HEK293 (cell line): ENCODE measurements around the gene HIKESHI.

Experiments used
- KLF16 ChIP-seq: fragments of 450-650 bp; formaldehyde crosslinking; IDR thresholded peaks from 2 replicates; pipeline ENCODE4 v1.5.1; 2017; ENCODE audit warnings: missing biosample characterization, missing genetic modification characterization
- KLF9 ChIP-seq: fragments of 450-650 bp; formaldehyde crosslinking; IDR thresholded peaks from 2 replicates; pipeline ENCODE4 v1.5.1; 2016; ENCODE audit warnings: missing biosample characterization, missing genetic modification characterization, low read depth
- ZBTB7A ChIP-seq: fragments of 450-650 bp; formaldehyde crosslinking; IDR thresholded peaks from 2 replicates; pipeline ENCODE4 v1.5.1; 2016; ENCODE audit warnings: low read depth, missing biosample characterization, missing genetic modification characterization
- ZNF133 ChIP-seq: fragments of 450-650 bp; formaldehyde crosslinking; IDR thresholded peaks from 2 replicates; pipeline ENCODE4 v1.5.1; 2016; ENCODE audit warnings: missing biosample characterization, missing genetic modification characterization
- ZNF184 ChIP-seq: fragments of 450-650 bp; IDR thresholded peaks from 2 replicates; pipeline ENCODE4 v1.5.1; 2018; ENCODE audit warnings: missing biosample characterization, mild to moderate bottlenecking, missing genetic modification characterization
- ZNF433 ChIP-seq: fragments of 450-650 bp; formaldehyde crosslinking; IDR thresholded peaks from 2 replicates; pipeline ENCODE4 v1.5.1; 2016; ENCODE audit warnings: missing biosample characterization, missing genetic modification characterization, low read depth
- ZNF560 ChIP-seq: fragments of 450-650 bp; formaldehyde crosslinking; IDR thresholded peaks from 2 replicates; pipeline ENCODE4 v1.5.1; 2017; ENCODE audit warnings: missing biosample characterization, missing genetic modification characterization, borderline replicate concordance
- ZNF623 ChIP-seq: fragments of 450-650 bp; formaldehyde crosslinking; IDR thresholded peaks from 2 replicates; pipeline ENCODE4 v1.5.1; 2016; ENCODE audit warnings: missing biosample characterization, missing genetic modification characterization
- TF ChIP-seq, protein P1 (sequence below): fragments of 450-650 bp; formaldehyde crosslinking; IDR thresholded peaks from 2 replicates; pipeline ENCODE4 v1.5.1; 2016; ENCODE audit warnings: missing biosample characterization, missing genetic modification characterization
- TF ChIP-seq, protein P2 (sequence below): sonication (generic); formaldehyde crosslinking; IDR thresholded peaks from 2 replicates; pipeline ENCODE4 v1.8.1; 2022; ENCODE audit warnings: mild to moderate bottlenecking, moderate library complexity, missing genetic modification reagents
- TF ChIP-seq, protein P3 (sequence below): fragments of 450-650 bp; formaldehyde crosslinking; IDR thresholded peaks from 2 replicates; pipeline ENCODE4 v1.5.1; 2017; ENCODE audit warnings: missing biosample characterization, missing genetic modification characterization

DNA sequence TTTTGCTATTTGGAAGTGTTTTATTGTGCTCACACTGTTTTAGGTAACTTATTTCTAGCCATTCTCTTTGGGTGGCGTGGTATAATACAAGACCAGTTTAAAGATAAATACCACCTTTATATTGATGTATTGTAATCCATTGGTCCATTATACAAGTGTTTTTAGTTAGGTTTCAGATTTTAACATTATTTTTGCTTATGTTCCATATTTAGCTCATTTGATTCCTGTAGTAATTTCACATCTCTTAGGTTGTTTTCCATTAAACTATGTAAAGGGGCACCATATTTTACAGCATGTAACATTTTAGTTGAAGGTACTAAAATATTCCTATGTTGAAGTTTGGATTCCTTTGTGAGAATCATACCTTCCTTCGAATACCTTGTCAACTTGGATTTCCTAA, 37.4 kb upstream of the HIKESHI start:
- TF ChIP-seq, protein P1, sequence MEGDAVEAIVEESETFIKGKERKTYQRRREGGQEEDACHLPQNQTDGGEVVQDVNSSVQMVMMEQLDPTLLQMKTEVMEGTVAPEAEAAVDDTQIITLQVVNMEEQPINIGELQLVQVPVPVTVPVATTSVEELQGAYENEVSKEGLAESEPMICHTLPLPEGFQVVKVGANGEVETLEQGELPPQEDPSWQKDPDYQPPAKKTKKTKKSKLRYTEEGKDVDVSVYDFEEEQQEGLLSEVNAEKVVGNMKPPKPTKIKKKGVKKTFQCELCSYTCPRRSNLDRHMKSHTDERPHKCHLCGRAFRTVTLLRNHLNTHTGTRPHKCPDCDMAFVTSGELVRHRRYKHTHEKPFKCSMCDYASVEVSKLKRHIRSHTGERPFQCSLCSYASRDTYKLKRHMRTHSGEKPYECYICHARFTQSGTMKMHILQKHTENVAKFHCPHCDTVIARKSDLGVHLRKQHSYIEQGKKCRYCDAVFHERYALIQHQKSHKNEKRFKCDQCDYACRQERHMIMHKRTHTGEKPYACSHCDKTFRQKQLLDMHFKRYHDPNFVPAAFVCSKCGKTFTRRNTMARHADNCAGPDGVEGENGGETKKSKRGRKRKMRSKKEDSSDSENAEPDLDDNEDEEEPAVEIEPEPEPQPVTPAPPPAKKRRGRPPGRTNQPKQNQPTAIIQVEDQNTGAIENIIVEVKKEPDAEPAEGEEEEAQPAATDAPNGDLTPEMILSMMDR (tag by site-specific recombination), result no peak
- TF ChIP-seq ZNF433 (tag by site-specific recombination) (no peak), KLF9 (tag by site-specific recombination) (no peak), ZNF133 (tag by site-specific recombination) (no peak), ZNF560 (tag by site-specific recombination) (no peak), ZNF623 (tag by site-specific recombination) (no peak), ZNF184 (tag by site-specific recombination) (no peak), ZBTB7A (tag by site-specific recombination) (no peak), KLF16 (no peak)
- TF ChIP-seq, protein P2, sequence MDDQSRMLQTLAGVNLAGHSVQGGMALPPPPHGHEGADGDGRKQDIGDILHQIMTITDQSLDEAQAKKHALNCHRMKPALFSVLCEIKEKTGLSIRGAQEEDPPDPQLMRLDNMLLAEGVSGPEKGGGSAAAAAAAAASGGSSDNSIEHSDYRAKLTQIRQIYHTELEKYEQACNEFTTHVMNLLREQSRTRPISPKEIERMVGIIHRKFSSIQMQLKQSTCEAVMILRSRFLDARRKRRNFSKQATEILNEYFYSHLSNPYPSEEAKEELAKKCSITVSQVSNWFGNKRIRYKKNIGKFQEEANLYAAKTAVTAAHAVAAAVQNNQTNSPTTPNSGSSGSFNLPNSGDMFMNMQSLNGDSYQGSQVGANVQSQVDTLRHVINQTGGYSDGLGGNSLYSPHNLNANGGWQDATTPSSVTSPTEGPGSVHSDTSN (CRISPR knock-in tag), result no peak
- TF ChIP-seq, protein P3, sequence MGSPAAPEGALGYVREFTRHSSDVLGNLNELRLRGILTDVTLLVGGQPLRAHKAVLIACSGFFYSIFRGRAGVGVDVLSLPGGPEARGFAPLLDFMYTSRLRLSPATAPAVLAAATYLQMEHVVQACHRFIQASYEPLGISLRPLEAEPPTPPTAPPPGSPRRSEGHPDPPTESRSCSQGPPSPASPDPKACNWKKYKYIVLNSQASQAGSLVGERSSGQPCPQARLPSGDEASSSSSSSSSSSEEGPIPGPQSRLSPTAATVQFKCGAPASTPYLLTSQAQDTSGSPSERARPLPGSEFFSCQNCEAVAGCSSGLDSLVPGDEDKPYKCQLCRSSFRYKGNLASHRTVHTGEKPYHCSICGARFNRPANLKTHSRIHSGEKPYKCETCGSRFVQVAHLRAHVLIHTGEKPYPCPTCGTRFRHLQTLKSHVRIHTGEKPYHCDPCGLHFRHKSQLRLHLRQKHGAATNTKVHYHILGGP (tag by site-specific recombination), result no peak
